ENCODE results near the gene NDFIP2. TPM values are rescaled to one million over a fixed set of nuclear protein-coding genes. Genes with fewer than 3 reads are reported as not detected.
A peak's percentile ranks its signal among the peaks of the same experiment; 100 is the strongest.

Gene NDFIP2
- total RNA-seq, 2 donors from 2014 or later, result 117 to 129 TPM

DNA sequence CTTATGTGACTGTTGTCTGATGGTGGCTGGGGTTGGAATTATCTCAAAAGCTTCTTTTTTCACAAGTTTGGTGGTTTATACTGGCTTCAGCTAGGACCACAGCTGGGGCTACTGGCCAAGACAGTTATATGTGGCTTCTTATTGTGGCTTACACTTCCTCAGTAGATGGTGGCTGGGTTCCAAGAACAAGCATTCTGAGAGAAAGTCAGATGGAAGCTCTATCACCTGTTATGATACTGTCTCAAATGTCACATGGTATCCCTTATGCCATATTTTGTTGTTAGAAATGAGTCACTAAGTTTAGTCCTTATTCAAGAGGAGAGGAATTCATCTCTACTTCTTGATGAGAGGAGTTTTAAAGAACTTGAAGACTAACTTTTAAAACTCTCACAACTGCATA lies 41.6 kb downstream of the NDFIP2 start:
- no peak for ATAC-seq
- intact Hi-C loops (cut with DNase I, micrococcal nuclease), result no loop called here
- no peak for DNase-seq

DNA sequence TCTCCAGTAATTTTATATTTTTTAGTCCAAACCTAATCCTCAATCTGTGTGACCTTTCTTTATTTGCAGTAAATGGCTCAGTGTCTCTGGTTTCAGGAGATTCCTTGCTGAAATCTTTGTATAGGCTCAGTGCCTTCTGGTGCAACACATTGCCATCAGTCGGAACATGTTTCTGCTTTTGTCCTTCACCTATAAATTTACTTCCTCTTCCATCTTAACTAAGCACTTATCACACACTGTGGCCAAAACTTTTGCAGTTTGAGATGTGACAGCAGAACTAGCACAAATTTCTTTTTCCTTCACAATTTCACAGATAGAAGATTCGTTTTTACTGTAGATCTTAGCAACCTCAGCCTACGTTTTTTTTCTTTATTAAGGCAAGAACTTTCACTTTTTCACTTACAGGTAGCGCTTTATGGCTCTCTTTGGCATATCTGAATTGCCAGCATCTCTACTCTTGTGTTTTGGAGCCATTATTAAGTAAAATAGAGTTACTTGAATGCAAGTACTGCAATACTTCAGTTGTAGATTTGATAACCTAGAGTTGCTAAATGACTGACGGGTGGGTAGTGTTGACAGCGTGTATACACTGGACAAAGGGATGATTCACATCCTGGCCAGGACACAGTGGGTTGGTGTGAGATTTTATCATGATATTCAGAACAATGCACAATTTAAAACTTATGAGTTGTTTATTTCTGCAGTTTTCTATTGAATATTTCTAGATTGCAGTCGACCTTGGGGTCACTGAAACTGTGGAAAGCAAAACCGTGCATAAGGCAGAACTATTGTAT lies 44.3 kb downstream of the NDFIP2 start:
- intact Hi-C loops (cut with DNase I, micrococcal nuclease), result no loop called here
- DNase-seq (no peak), ATAC-seq (no peak)

DNA sequence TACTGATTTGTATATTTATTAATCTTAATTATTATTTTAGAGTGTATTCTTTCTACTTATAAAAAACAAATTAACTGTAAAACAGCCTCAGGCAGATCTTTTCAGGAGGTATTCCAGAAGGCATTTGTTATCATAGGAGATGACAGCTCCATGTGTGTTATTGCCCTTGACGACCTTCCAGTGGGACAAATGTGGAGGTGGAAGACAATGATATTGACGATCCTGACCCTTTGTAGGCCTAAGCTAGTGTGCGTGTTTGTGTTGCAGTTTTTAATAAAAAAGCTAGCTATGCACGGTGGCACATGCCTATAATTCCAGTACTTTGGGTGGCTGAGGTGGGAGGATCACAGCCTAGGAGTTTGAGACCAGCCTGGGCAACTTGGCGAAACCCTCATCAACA lies 46.7 kb downstream of the NDFIP2 start:
- intact Hi-C loops (cut with DNase I, micrococcal nuclease), result no loop called here
- ATAC-seq (no peak), DNase-seq (no peak)

DNA sequence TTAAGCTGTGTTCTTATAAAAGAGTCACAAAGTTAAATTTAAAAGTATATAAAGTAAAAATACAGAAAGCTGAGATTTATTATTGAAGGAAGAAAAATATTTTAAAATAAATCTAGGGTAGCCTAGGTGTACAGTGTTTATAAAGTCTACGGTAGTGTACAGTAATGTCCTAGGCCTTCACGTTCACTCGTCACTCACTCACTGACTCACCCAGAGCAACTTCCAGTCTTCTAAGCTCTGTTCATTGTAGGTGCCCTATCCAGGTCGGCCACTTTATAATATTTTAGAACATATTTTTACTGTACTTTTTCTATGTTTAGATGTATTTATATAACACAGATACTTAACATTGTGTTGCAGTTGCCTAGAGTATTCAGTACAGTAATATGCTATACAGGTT lies 47.4 kb downstream of the NDFIP2 start:
- intact Hi-C loops (cut with DNase I, micrococcal nuclease), result no loop called here
- no peak for ATAC-seq
- no peak for DNase-seq

DNA sequence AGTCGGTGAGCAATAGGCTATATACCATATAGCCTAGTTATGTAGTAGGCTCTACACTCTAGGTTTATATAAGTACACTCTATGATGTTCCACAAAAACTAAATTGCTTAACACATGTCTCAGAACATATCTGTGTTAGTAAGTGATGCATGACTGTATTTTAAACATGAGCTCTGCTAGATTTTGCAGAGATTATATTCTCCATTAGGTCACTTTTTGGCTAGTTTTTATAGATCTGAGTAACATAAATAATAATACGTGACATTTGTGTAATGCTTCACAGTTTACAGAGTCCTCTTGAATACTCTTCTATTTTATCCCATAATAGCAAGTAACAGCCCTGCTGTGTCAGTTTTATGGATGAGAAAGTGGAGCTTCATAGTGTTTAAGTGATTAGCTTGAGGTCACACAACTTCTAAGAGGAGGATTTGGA lies 47.8 kb downstream of the NDFIP2 start:
- intact Hi-C loops (cut with DNase I, micrococcal nuclease), result no loop called here
- no peak for ATAC-seq
- DNase-seq, result no peak

DNA sequence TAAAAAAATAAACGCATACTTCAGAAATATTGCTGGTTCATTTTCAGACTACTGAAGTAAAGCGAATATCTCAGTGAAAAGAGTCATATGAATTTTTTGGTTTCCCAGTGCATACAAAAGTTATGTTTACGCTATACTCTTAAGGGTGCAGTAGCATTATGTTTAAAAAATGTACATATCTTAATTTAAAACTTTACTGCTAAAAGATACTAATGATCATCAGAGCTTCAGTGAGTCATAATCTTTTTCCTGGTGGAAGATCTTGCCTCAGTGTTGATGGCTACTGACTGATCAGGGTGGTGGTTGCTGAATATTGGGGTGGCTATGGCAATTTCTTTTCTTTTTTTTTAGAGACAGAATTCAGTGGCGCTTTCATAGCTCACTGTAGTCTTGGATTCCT lies 48.9 kb downstream of the NDFIP2 start:
- no peak for ATAC-seq
- intact Hi-C loops (cut with DNase I, micrococcal nuclease), result no loop called here
- DNase-seq, result no peak

DNA sequence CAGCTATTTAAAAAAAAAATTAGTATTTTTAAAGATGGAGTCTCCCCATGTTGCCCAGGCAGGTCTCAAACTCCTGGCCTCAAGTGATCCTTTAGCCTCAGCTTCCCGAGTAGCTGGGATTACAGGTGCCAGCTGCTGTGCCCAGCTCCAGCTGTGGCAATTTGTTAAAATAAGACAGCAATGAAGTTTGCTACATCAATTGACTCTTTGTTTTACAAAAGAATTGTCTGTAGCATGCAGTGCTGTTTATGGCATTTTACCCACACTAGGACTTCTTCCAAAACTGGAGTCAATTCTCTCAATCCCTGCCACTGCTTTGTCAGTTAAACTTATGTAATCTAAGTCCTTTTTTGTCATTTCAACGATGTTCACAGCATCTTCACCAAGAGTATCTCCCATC lies 49.3 kb downstream of the NDFIP2 start:
- no peak for DNase-seq
- ATAC-seq, result no peak
- intact Hi-C loops (cut with DNase I, micrococcal nuclease), result no loop called here

DNA sequence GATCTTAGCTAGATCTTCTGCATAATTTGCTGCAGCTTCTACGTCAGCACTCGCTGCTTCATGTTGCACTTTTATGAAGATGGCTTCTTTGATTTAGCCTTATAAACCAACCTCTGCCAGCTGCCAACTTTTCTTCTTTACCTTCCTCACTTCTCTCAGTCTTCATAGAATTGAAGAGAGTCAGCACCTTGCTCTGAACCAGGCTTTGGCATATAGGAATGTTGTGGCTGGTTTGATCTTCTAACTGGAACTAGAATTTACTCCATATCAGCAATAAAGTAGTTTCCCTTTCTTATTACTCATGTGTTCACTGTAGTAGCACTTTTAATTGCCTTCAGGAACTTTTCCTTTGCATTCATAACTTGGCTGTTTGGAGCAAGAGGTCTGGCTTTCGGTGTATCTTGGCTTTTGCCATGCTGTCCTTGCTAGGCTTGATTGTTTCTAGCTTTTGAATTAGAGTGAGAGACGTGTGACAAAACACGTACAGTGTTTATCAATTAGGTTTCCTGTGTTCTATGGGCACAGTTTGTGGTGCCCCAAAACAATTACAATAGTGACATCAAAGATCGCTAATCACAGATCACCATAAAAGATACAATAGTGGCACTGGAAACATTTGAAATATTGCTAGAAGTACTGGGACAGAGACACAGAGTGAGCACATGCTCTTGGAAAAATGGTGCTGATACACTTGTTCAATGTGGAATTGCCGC lies 50.7 kb downstream of the NDFIP2 start:
- no peak for ATAC-seq
- intact Hi-C loops (cut with DNase I, micrococcal nuclease), result no loop called here
- DNase-seq, result no peak

DNA sequence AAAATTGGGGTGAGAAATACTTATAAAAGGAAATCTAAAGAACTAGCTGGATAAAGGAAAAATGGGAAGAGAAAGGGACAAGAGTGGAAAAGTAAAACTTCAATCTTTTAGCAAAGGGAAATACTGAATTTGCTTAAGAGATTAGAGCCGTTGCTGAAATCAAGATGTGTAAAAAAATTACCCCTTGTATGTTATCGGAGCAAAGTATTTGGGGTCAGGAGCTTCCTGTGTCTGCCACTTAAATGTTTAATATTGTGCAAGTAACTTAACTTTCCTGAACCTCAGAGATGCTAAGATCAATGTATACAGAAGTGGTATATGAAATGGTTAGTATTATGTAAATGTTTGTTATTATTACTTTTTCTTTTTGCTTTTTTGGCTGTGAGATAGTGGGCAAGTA lies 51.6 kb downstream of the NDFIP2 start:
- intact Hi-C loops (cut with DNase I, micrococcal nuclease), result no loop called here
- DNase-seq, result no peak
- ATAC-seq, result no peak

DNA sequence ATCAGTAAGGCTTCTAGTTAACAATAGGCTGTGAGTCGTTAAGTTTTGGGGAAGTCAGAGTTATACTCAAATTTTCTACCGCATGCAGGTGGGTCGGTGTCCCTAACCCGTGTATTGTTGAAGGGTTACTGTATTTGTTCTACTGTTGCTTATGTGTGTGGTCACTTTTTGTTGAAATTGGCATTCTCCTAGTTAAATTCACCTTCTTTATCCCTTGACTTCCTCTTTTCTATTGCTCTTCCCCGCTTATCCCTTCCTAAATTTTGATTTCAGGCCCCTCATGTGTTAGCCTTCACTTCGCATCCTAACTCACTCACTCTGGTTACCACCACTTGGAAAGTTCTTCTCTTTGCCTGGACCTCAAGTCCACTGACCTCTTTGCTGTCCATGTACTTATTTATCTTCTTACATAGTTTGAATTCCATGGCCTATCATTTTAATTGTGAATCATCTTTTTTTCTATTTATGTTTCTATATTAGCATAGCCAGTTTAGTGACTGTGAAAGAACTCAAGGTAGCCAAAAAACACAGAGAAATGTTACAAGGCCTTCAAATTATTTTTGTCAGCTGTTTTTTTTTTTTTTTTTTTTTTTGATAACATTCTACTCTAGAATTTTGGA lies 52.9 kb downstream of the NDFIP2 start:
- DNase-seq, result no peak
- intact Hi-C loops (cut with DNase I, micrococcal nuclease), result no loop called here
- no peak for ATAC-seq

DNA sequence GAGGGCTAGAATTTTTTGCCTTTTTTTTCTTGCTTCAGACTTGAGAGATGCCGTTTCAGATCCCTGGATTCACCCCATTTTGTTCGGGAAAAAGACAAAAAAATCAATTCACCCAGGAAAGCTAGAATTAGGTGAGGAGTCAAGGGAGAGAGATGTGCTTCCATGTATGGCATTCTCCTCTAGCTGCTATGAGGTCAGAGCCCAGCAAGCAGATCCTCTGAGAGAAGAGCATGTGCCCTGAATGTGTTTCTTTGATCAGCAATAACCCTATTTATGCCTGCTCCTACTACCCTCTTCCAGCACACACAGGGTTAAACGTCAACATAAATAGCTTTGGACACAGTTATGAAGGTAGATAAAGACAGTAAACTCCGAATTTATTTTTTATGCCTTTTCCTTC lies 53.6 kb downstream of the NDFIP2 start:
- DNase-seq (no peak), ATAC-seq (no peak)
- intact Hi-C loops (cut with DNase I, micrococcal nuclease), result no loop called here

DNA sequence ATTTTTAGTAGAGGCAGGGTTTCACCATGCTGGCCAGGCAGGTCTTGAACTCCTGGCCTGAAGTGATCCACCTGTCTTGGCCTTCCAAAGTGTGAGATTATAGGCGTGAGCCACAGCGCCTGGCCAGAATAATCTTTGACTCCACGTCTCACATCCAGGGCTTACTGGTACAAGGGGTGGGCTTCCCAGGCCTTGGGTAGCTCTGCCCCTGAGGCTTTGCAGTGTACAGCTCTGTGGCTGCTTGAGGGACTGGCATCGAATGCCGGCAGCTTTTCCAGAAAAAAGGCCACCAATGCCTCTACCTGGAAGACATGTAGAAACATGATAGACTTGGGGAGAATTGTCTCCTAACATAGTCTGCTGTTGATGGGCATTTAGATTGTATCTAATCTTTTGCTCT lies 57.8 kb downstream of the NDFIP2 start:
- DNase-seq, result no peak
- intact Hi-C loops (cut with DNase I, micrococcal nuclease), result no loop called here
- no peak for ATAC-seq

DNA sequence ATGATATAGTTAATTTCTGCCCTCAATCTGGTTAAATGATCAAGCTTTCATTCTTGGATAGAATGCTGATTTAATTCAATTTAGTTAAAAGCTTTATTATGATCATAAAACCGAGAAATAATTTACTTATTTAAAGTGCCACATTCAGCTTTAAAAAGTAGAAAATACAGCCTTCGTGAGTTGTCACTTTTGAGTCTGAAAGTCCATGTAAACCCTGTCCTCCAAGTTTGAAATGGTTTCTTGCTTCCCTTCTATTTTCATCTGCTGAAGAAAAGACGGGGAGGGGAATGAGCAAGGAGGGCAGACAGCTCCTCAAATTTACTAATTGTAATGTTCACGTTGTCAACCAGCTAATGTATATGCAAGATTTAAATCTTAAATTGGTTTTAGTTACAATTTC lies 59.5 kb downstream of the NDFIP2 start:
- DNase-seq, result no peak
- ATAC-seq, result no peak
- intact Hi-C loops (cut with DNase I, micrococcal nuclease), result loop anchor here (5.0 kb wide), 1 partner anchor 118 kb away; no protein-coding TSS in a partner anchor

DNA sequence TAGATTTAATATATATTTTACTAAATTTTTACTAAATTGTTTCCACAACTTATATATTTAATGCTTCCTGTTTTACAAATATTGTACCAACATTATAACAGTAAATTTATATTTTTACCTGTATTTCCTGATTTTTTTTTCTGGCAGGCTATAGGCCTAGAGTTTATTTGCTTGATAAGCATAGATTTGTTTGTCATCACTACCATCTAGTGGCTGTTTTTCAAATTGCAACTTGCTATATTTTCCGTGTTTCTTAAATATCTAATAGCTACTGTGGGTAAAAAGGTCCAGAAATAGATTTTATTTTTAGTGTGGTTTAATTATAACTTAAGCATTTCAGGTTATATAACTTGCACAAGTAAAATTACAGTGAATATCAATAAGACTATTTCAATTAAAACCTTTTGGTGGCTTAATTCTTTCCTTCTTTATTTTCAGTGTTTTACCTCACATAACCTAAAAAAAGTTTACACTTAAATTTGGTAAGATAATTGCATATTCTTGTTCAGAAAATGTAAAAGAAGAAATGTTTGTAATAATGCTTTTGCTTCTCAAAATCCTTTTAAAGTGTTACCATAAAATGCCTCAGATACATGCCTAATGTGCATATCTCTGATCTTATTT lies 60.6 kb downstream of the NDFIP2 start:
- ATAC-seq (peak; percentile 58), DNase-seq (no peak)
- intact Hi-C loops (cut with DNase I, micrococcal nuclease), result loop anchor here (5.0 kb wide), 1 partner anchor 119 kb away; no protein-coding TSS in a partner anchor

DNA sequence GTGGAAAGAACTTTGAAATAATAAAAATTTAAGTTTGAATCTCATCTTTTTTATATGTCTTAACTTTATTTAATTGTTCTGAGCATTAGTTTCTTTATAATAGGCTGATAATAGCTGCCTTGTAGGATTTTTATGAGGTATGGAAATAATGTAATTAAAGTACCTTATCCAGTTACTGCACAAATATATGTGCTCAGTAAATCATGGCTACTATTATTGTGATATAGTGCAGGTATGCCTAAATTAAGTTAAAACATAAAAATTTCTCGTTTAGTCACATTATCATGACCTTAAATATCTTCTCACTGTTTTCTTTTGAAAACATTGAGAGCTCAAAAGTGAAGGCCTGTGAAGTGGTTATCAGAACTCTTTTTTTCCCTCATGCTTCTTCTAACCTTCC lies 62.9 kb downstream of the NDFIP2 start:
- intact Hi-C loops (cut with DNase I, micrococcal nuclease), result loop anchor here (5.0 kb wide), 1 partner anchor 122 kb away; no protein-coding TSS in a partner anchor
- no peak for DNase-seq
- no peak for ATAC-seq

DNA sequence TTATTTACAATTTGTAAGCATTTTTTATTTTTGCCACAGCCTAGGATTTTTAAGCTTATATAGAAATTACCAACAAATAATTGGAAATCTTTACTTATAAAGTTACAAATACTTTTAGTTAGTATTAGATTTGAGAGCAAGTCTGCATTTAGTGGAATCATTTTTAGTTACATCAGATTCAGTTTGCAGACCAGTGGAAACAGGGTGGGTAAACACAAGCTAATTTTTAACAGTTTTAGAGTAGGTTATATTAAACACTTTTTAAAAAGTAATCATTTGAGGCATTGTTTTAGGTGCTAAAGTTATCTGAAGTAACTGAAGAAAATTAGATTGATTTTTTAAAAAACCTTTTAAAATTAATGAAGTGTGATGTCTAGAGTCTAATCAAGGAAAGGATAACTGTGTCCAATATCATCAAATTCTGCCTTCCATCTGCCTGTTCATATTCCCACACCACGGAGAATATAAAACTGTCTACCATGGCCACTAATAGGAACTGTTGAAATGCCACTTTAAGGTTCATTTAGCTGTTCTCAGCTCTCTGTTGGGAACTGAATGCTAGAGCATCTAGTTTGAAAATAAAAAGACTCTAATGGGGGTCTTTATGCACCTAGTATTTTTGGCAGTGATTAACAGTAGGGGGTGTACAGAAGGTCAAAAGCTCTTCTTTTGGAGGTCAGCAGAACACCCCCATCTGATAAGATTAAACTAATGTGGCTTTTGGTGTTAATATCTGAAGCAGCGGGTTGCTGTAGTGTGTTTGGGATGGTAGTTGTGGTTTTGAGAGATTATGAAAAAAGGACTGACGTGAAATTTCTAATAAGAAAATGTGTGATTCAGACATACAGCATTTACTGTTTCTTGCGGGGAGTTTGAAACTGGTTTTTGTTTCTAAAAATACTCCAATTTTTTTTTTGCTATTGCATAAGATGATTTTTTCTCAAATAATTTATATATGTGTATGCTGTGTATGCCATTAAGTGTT lies 66.5 kb downstream of the NDFIP2 start:
- DNase-seq (no peak), ATAC-seq (no peak)
- intact Hi-C loops (cut with DNase I, micrococcal nuclease), result no loop called here

DNA sequence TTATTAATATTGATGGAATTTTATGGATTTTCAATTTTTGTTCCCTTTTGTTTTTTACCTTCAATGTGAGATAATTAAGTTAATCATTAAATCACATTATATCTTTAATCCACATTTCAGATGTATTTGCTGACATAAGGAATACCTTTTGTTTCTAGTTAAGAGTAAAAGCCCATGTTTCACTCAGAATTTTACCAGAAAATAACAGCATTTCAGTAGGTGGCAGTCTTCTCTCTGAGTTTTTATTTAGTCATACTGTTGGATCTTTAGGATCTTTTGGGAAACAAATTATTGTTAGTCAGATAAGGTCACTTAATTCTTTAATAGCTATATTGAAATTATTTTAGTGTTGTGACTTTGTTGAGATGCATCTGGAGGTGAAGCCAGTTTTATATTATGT lies 67.9 kb downstream of the NDFIP2 start:
- no peak for ATAC-seq
- intact Hi-C loops (cut with DNase I, micrococcal nuclease), result no loop called here
- no peak for DNase-seq

DNA sequence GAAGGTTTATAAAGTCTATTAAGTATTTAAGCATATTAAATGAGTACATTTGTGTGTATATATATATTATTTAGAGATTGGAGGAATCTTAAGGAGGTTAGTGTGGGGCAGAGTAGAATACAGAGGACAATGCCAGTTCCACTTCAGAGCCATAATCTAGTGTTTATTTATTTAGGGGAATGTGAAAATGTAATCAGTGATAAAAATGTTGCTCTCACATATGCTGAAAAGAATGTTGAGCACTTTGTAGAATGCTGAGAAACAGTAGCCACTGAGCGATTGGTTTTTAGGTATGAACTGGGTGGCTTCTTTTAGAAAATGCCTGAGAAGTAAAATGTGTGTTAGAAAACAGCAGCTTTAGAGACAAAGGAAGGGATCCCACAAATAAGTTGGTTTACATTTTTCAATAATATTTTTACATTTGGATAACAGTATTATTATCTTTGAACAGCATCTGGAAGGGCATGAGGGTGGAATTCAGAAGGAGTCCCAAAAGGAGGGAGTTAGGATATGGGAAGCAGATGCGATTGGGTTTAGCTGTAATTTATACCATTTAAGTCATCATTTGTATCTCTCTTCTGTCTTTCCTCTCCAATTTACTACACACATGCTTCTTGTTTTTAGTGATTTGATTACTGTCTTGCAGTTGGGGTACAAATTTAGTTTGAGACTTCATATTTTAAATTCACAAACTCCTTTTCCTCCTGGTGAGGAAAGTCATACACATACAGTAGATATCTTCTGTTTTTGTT lies 68.6 kb downstream of the NDFIP2 start:
- intact Hi-C loops (cut with DNase I, micrococcal nuclease), result no loop called here
- ATAC-seq, result no peak
- no peak for DNase-seq
